DMS153 treated with DMSO at 0.1 percent for 48 hours (cell line): ENCODE data around the gene ACSBG1.
"Not testable (repeated sequence)": the region's sequence is repeated elsewhere in the genome, so short reads cannot be mapped to it uniquely, and the experiment has no call there.

ENCODE experiments used
- DNase-seq: peaks from one replicate; lab custom pipeline; 2025; ENCODE audit not compliant: unreplicated experiment; lab: John Stamatoyannopoulos, UW

ACSBG1 gene

DNA sequence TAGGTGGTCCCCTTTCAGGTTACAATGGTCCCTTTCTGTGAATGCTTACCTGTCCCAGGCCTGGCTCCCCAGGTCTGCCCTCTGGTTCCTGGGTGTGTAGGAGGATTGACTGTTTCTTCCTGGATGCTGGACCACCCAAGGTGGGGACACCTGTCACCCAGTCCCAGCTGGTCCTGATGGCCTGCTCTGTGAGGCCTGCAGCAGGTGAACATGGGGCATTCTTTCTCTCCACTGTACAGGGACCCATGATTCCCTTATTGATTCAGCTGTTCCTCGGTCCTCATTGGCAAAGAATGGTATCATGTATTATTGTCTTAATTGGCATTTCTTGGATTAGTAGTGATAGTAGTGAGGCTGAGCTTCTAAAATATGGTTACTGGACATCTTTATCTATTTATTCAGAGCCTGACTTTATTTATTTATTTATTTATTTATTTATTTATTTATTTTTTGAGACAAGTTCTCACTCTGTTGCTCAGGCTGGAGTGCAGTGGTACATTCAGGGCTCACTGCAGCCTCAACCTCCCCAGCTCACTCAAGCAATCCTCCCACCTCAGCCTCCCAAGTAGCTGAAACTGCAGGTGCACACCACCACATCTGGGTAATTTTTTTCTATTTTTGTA, 21.2 kb upstream of the ACSBG1 start:
- DNase-seq = no peak

DNA sequence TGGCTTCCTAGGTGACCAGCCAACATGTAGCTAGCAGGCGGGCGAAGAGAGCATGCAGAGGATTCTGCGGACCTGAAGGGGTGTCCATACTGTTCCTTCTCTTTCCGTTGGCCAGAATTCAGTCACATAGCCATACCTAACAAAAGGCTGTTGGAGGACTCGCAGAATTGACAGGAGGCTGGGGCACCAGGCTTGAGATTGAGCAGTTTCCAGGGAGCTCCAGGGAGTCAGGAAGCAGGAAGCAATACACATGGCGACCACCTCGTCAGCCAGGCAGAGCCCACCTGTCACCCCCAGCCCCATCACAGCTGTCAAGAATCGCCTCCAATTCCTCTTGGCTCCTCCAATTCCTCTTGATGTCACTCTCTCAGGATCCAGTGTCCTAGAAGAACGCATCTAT, 16.8 kb upstream of the ACSBG1 start:
- no peak for DNase-seq

DNA sequence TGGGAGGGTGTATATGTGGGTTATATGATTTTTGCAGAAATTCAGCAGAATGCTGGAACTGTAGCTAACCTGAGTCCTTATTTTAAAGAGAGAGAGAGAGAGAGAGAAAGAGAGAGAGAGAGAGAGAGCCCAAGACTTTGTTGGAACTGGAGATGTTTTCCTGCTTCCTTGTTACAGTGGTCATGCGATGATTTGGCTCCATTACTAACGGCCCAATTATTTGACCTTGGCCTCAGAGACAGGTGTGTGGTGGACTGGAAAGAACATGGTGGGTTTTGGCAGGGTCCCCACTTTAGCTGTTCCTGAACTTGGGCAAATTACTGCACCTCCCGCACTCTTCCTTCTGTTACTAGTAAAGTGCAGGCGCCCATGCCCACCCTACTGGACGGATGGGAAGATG, 14.8 kb upstream of the ACSBG1 start:
- DNase-seq = no peak

DNA sequence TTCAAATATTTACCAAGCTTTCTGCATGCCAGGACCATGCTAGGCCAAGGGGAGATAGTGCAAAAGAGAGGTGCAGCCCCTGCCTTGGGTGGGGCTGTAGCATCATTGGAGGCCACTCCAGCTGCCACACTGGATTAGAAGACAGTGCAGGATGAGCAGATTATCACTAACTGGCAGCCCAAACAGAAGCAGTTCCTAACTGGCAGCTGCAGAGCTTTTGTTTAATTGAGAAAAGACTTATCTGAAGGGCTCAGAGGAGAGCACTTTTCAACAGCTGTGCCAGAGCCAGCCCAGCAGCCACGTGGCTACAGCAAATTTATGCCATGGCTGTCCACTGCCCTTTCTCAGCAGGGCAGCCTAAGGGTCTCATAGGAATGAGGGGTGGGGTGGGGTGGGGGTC, 13.5 kb upstream of the ACSBG1 start:
- no peak for DNase-seq

DNA sequence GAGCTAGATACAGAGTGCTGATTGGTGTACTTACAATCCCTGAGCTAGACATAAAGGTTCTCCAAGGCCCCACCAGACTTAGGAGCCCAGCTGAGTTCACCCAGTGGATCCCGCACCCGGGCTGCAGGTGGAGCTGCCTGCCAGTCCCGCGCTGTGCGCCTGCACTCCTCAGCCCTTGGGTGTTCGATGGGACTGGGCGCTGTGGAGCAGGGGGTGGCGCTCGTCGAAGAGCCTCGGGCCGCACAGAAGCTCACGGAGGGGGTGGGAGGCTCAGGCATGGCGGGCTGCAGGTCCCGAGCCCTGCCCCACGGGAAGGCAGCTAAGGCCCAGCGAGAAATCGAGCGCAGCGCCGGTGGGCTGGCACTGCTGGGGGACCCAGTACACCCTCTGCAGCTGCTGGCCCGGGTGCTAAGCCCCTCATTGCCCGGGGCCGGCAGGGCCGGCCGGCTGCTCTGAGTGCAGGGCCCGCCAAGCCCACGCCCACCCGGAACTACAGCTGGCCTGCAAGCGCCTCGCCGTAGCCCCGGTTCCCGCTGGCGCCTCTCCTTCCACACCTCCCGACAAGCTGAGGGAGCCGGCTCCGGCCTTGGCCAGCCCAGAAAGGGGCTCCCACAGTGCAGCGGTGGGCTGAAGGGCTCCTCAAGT, 11.7 kb upstream of the ACSBG1 start:
- not testable (repeated sequence) for DNase-seq

DNA sequence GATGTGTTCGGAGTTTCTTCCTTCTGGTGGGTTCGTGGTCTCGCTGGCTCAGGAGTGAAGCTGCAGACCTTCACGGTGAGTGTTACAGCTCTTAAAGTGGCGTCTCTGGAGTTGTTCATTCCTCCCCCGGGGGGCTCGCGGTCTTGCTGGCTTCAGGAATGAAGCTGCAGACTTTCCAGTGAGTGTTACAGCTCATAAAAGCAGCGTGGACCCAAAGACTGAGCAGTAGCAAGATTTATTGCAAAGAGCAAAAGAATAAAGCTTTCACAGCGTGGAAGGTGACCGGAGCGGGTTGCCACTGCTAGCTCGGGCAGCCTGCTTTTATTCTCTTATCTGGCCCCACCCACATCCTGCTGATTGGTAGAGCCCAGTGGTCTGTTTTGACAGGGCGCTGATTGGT, 11.0 kb upstream of the ACSBG1 start:
- DNase-seq = not testable (repeated sequence)

DNA sequence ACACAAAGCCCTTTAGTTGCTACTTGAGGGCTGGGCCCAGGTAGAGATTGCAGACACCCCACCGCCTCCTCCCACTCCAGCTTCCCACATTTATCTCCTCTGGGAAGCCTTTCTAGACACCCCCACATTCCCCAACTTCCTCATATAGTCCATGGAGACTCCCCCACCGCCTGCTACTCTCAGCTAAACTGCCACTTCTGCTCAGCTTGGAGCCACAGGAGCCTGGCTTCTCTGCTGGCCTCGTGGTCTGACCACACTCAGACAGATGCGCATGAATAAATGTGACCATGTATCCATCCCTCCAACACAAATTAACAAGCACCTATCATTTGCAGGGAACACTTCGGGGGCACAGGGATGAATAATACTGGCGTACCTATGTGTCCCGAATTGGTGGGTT, 10.5 kb upstream of the ACSBG1 start:
- no peak for DNase-seq

DNA sequence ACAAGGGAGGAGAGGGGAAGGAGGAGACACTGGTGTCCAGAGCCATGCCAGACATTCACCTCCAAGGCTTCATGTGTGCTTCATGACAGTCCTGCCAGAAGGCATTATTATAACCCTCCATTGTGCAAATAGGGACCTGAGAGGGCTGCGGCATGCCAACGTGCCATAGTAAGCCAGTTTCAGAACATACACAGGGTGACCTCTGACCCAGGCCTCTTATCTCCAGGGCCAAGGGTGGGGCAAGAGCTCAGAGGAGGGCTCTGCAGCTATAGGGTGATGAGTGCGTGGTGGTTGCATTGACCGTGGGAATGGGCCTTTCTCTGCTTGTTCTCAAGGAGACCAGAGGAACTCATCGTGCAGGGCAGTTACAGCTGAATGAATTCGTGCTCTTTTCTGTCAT, 9.7 kb upstream of the ACSBG1 start:
- no peak for DNase-seq

DNA sequence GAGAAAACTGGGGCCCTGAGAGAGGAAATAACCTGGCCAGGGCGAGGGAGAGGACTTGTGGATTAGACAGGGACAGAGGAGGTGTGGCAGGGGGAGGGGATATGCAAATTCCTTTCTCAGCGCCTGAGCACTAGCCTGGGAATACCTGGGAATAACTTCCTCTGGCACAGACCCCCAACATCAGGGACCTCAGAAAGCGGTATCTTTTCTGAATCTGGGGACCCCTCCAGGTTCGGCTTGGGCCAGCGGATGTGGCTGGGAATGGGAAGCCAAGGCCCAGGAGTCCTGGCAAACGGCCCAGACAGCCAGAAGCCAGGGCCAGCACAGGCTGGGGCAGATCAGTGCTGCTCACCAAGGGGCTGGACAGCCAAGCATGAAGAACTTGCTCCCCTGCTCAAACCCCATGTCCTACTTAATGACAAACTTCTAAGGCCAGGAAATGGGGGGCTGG, 9.2 kb upstream of the ACSBG1 start:
- DNase-seq = no peak

DNA sequence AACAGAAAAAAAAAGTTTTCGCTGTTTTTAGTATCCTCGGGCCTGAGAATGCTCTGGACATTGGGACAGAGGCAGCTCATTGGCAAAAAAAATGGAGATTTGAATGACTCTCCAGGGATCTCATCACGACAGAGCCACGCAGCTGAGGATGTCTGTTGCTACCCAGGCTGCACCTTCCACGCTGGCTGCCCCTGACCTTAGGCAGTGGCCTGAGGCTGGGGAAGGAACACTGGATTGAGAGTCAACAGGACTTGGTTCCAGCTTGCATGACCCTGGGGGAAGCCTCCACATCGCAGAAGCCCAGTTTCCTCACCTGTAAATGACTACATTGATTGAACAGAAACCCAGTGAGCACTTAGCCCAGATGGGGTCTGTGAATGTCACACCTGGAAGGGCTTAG, 8.7 kb upstream of the ACSBG1 start:
- DNase-seq = no peak

DNA sequence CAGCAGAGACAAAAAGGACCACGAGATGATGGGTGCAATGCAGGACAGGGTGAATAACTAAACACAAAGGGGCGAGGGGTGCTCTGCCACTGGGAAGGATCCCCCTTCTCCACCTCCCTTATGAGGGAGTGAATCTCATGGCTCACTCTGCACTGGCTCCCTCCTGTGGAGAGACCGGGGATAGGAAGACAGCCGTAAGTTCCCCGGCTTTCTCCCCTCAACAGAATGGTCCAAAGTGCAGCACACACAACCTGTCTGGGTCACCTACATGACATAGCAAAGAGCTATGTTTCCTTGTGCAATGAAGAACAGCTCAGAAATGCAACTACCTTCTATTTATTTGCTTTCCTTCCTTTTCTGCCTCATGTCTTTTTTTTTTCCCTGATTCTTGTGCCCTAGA, 7.8 kb upstream of the ACSBG1 start:
- no peak for DNase-seq

DNA sequence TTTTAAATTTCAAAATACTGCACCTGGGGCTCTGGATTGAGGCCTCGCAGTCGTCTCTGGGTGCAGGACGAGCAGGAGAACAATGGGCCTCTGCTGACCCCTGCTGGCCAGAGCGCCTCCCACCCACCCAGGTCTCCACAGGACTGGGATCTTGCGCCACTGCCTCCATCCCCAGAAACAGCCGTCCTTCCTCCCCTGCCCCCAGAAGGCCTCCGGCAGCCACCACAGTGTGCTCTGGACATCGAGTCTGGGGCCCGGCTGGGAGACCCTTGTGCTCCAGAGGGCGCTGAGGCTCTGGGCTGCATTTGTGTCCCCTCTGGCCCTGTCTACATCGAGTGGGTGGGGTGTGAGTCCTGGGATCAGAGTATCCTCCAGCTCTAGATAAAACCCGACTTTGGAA, 6.7 kb upstream of the ACSBG1 start:
- DNase-seq = no peak

DNA sequence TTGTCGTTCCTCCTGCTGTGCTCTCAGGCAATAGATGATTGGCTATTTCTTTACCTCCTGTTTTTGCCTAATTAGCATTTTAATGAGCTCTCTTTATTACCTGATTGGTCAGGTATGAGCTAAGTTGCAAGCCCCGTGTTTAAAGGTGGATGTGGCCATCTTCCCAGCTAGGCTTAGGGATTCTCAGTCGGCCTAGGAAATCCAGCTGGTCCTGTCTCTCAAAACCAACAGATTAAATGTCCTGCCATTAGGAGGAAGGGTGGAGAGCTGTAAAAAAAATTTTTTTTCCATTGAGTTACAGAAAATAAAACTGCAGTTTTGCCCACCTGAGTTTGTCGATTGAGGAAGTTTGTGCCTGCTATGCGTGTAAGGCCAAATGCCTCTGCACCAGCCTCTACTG, 5.4 kb upstream of the ACSBG1 start:
- DNase-seq = no peak

DNA sequence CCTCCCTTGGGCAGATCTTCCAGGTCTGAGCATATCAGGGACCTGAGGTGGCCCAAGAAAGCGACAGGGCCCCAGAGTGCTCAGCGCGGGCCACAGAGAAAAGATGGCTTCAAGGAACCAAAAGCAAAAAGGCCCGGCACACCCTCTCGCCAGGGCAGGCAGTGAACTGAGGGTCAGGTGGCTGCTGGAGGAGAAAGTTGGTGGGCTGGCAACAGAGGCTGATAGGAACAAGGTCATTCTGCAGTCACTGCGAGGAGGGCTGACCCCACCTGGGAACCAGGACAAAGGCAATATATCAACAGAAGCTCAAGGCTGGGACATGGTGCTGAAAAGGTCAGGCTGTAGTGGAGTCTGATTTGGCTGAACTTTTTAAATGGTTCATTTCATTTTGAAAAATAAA, 2.8 kb upstream of the ACSBG1 start:
- DNase-seq = no peak

DNA sequence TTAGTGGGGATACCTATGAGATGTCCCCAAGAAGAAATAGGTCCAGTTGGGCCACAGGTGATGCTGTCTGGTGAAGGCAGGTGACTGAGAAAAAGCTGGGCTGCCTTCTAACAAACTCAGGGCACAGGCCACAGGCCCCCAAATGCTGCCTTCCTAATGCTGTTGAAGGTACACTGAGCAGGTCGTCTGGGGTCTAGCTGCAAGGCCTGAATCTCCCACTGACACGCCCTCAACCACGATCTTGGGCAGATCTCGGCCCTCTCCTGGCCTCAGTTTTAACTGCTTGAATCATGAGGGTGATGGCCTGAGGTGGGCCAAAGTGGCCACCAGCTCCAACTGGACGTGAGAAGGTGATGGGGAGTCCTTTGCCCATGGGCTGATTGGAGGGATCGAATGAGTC, 2.1 kb upstream of the ACSBG1 start:
- DNase-seq = no peak

DNA sequence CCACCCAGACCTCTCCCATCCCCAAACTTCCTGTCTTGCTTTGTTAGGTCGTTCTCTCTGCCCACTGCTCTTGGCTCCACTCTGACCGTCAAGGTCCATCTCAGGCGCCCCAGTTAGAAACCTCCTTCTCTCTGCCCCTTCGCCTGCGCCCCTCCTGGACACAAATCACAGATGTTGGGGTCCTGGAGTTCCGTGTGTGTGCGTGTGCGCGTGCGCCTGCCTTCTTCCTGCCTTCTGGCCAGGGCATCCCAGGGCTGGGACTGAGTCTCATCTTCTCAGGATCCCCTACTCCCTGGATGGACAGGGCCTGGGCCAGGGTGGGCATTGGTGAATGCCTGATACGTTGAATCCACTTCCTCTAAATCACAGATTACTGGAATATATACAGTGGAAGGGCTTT, 869 bp downstream of the ACSBG1 start:
- DNase-seq = no peak

DNA sequence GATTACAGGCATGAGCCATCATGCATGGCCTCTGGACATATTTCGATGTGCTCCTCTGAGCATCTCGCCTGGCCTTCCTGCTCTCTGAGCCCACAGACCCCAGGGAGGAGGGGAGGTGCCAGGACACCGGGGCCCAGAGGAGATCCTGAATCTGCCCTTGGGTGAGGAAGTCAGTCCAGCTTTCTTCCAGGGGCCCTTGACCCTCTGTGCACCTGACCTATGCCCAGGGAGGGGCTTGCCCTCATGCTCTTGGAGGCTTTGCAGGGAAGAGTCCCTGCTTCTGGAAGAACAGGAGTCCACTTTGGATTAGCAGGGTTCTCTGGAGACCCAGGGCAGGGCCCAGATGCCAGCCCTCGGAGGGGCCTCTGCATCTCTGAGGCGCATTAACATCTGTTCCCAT, 1.4 kb downstream of the ACSBG1 start:
- DNase-seq = no peak

DNA sequence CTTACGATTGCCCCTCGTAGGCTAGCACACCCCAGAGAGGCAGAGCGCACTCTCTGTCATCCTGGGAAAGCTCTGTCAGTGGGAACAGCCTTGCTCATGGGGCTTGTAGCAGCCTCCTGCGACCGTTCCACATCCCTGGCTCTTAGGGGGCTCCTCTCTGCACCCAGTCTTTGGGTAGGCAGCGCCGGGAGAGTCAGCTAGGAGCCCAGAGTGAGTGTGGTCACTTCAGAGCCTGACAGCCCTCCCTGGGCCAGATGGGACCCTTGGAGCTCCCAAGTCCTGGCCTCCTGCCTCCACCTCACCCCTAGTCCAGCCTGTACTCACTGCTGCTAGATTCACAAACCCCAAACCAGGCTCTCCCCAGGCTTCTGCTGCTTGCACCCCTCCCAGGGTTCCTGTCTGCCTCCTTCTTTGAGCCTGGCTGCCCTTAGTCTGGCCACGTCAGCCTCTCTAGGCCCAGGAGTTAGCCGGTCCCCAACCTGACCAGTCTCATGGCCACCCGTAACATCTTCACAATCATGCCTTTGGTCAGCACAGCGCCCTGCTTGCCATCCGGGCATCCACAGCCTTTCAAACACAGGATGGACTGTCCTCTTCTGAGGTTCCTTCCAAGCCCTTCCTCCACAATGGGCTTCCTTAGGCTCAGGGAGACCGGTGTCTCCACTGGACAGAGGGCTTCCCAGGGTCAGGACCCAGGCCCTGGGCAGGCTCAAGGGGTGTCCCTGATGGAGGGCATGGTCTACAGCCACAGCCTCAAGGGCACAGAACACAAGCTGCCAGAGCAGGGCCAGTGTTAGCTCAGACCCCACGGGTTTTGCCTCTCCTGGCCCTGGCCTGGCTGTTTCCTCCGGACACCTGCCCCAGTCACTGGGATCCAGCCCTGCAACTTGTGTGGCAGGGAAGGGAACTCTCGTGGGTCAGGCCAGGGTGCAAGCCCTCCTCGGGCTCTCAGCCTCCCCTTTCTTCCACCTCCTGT, 4.6 kb downstream of the ACSBG1 start:
- no peak for DNase-seq

DNA sequence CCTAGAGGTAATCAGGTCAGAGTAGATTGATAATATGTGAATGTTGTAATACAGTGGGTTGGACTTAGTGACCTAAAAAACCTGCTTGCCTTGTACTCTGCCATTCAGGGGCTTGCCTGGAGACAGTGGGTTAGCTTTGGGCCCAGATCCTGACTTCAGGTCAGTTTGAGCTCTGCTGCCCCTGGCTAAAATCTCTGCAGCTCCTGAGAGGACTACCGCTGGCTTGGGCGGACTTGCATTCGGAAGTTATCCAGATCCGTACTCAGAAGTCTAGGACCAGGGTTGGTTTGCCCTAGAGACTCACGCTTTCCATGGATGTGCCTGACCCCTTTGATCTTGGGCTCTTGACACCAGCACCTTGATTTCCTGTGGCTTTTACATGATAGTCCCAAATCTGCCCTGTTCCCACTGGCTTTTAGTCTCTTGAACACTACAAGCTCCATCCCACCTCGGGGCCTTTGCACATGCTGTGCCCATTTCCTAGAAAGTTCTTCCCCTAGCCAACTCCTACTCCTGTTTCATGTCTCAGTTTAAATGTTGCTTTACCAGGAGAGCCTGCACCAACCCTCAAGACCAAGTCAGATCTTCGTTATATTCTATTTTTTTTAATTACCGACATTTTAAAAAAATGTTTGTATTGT, 5.9 kb downstream of the ACSBG1 start:
- no peak for DNase-seq

DNA sequence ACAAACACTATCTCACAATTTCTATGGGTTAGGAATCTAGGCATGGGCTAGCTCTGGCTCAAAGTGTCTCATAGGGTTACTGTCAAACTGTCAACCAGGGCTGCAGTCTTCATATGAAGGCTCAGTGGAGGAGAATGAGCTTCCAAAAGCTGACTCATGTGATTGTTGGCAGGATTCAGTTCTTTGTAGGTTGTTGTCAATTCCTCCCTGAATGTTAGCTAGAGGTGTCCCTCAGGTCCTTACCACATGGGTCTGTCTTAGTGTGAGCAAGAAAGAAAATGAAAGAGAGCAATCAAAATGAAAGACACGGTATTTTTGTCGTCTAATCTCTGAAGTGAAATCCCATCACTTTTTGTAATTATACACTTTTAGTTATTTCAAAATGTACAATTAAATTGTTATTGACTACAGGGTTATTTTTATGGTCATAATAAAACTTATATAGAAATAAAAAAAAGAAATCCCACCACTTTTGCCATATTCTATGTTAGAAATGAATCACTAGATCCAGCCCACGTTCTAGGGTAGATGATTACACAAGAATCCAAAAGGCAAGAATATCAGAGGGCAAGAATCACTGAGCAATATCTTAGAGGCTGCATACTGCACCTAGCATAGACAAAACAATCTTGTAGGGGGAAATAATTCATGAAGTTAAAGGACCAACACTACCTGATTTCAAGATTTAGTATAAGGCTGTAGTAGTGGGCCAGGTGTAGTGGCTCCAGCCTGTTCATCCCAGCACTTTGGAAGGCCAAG, 8.4 kb downstream of the ACSBG1 start:
- DNase-seq = no peak

DNA sequence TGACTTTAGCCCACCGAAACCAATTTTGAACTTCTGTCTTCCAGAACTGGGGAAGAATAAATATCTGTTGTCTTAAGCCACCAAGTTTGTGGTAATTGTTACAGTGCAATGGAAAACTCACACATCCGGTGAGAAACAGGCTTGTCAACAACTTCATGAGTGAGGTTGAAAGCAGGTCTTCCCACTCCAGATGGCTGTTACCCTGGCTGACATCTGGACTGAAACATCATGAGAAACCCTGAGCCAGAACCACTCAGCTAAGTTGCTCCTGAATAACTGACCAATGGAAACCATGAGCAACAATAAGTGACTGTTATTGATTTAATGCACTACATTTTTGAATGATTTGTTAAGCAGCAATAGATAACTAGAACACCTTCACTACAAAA, 10.3 kb downstream of the ACSBG1 start:
- no peak for DNase-seq
